T follicular helper cell (primary cell): ENCODE results near the gene NXN.
"Not testable (repeated sequence)": the region's sequence is repeated elsewhere in the genome, so short reads cannot be mapped to it uniquely, and the experiment has no call there.

Source experiments
- DNase-seq: peaks from one replicate; pipeline ENCODE4 v3.0.0-alpha.2; 2020; ENCODE audit warnings: low read depth

The NXN gene

DNA sequence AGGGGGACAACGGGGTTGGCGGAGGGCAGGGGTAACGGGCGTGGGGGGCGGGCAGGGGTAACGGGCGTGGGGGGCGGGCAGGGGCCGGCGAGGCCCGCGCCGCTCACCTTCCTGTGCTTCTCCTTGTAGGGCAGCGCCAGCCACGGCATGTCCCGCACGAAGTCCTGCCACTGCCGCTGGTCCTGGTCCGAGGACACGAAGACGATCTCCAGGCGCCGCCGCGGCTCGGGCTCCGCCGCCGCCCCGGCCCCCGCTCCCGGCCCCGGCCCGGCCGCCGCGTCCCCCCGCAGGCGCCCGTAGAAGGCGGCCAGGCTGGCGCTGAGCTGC is 401 bp downstream of the NXN start:
- no peak for DNase-seq

DNA sequence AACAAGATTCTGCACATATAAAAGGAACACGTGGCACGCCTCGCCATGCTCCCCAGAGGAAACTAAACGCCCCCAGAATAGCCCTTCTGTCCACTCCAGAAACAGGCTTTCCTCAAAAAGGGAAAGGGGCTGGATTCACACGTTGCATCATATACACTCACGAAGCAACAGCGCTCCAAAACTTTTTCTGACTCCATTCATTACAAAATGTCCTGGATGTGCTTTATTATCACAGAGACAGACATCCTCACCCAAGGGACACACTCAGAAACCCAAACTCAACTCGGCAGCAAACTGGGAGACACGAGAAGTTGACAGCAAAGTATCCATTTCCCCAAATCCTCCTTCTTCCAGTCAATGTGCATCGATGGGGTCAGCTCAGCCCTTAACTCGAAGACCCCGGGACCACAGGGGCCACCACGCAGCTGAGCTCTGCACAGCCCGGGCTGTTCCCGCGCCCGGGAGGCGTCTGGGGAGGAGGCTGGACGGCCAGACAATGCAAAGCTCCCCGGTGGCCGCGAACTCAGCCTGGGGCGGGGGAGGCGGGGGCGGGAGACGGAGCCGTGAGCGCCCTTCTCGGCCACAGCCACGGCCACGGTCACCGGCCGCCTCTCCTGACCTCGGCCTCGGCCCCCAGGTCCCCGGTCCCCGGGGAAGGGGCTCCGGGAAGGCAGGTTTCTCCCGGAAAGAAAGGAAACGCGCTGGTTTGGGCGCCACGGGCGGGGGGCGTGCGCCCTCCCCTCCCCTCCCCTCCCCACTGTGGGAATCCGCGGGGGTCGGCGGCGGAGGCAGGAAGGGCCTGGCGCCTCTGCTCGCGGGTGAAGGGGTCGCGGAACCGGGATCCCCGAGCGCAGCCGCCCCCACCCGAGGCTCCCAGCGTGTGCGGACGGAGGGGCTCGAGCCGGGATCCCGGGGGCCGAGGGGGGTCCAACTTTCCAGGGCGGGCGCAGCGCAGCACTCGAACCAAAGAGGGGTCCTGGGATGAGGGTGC is 1.2 kb downstream of the NXN start:
- no peak for DNase-seq

DNA sequence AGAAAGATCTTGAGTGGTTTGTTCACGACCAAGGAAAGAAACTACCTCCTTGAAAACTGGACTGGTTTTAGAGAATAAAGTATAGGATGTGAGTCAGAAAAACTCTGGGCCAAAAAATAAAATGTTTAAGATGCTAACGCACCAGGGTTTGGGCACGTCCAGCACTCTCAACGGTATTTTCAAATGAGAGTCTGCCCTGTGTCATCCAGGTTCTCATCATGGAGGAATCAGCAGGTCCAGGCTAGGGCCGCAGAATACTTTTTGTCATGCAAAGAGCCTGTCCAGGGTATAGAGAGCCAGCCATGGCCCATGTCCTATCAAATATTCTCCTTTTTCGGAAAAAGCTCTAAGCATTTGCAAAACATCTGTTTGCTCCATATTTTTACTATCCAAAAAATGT is 2.4 kb downstream of the NXN start:
- no peak for DNase-seq

DNA sequence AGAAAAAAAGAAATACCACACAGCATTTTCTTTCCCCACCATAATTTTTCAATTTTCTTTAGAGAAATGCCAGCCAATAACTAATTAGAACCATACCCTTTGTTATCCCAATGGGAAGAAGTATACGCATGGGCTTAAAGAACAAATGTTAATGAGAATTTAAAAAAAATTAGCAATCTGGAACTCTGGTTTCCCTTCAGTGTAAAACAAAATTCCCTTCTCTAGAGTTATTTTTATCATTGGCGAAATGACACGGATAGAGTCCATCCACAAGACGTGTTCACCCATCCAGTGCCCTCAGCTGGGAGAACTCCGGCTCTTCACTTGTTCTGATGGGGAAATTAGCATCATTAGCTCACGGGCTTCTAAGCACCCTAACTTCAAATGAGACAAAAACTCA is 3.3 kb downstream of the NXN start:
- no peak for DNase-seq

DNA sequence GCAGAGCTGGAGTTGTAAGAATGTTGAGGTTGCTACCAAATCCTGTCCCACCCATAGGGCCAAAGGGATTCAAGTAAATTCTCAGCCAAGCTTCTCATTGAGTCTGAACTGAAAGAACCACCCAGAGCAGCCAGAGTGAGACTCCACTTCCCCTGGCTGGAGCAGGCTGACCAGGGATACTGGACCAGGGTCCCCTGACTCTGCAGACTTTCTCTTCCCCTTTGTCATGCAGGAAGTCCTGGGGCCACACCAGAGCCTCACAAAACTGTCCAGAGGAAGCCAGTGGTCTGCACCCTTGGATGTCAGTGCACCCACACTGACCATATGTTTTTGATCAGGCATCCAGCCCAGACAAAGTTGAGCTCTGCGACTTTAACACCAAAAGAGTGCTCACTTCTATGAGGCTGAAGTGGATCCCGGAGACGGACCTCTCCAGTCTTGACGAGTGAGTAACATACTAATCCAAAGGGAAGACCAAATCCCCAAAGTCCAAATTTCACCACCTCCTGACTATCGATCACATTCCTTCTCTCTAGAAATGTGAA is 4.1 kb downstream of the NXN start:
- DNase-seq: no peak

DNA sequence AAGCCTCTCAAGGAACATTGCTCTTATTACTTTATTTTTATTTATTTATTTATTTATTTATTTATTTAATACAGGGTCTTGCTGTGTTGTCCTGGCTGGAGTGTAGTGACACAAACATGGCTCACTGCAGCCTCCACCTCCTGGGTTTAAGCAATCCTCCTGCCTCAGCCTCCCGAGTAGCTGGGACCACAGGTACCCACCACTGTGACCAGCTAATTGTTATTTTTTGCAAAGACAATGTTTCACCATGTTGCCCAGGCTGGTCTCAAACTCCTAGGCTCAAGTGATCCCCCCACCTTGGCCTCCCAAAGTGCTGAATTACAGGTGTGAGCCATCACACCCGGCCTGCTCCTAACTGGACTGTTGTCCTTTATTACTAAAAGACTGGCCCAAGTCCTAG is 4.8 kb downstream of the NXN start:
- not testable (repeated sequence) for DNase-seq

DNA sequence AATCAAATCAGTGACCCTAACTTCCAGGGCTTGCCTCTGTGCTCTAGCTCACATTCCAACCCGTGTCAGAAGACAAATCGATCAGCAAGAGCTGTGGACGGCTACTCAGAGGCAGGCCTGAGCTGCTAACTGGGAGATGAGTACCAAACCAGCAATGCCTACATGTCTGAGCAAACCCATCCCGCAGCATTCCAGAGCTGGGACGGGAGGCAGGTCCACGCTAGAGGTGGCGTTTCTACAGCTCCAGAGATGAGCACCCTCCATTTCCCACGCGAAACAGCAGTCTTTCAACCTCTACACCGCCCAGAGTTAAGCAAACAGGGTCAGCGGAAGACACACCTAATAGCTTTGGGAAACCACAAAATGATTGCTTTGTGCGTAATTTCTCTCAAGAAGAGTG is 6.5 kb downstream of the NXN start:
- DNase-seq: no peak

DNA sequence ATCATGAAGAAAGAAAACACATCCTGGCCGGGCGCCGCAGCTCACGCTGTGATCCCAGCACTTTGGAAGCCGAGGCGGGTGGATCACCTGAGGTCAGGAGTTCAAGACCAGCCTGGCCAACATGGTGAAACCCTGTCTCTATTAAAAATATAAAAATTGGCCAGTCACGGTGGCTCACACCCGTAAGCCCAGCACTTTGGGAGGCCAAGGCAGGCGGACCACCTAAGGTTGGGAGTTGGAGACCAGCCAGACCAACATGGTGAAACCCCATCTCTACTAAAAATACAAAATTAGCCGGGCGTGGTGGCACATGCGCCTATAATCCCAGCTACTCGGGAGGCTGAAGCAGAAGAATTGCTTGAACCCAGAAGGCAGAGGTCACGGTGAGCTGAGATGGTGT is 7.7 kb downstream of the NXN start:
- DNase-seq: not testable (repeated sequence)

DNA sequence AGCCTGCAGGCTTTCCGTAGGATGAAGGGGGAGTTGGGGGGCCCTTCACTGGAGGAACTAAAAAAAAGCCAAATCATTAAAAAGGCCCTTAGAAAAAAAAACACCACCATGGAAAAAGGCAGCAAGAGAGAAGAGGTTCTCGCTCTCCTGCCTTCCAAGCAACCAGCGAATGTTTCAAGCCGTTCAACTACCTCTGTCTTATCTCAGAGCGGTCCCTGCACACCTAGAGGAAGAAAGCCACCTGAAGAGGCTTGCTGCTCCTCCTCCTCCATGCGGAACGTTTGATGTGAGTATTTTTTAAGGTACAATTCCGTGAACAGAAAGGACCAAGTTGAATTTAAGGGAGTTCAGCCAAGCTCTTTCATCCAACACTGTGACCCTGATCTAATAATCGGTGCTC is 9.2 kb downstream of the NXN start:
- no peak for DNase-seq

DNA sequence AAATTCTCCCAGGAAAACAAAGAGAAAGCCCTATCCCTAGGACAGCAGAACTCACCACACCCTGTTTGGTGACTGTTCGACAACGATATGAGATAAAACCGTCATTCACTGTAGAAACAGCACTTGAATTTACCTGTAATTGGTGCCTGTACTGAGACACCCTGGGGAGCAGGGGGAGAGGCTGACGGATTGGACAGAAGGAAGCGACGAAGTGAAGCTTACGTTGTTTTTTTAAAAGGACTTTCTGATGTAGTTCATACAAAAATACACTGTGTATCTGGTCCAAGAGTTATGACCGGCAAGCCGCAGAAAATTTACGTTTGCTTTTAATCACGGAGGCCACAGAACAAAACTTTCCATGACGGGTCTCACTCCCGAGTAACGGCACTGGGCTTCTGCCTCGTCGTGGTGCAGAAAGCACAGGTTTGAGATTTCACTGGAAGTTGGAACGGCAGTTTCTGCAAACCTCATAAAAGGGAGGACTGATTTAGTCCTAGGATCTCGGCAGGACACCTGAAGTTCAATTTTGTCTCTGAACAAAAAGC is 9.7 kb downstream of the NXN start:
- DNase-seq: no peak

DNA sequence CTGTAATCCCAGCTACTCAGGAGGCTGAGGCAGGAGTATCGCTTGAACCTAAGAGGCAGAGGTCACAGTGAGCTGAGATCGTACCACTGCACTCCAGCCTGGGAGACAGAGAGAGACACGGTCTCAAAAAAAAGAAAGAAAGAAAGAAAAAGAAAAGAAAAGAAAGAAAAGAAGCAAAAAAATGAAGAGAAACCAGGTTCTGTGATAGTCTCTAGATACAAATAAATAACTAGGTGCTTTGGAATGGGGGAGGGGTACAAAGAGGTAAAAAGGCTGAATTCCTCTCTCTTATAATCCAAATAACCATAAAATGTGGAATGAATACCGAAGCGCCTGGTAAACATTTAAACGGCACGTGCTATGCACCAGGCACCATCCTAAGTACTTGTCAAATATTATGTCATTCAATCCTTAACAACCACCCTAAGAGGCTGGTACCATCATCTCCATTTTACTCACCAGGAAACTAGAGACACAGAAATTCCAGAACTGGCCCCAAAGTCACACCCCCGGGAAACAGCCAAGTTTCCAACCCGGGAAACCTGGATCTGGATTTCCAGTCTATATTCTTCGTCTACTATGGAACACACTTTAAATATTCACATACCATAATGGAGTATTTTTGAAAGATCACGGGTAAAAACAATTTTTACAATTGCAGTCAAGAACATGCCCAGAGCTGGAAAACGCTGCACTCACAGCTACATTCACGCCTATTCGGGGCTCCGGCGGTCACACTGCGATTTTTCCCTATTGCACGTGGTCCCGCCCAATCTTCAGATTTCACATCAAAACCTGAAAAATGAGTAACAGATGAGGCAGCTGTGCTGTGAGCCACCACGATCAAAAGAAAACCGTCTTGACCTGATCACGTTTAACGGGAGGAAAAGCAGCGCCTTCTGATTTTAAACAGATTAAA is 10.5 kb downstream of the NXN start:
- DNase-seq: no peak

DNA sequence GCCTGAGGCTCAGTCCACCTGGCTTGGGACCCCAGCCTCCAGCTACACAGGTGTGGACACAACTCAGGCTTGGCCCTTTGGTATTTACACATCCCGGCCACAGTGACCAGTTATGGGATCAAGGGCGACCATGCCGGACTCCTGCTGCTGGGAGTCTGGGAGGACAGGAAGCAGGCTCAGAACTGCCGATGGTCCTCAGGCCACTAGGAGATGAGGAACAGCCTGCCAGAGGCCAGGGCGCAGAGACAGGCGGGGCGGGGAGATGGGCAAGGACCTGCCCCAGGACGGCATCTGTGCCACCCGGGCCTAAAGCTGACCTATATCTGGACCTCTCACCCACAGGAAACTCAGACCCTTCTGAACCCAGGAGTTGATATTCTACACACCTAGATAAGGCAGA is 12.5 kb downstream of the NXN start:
- no peak for DNase-seq

DNA sequence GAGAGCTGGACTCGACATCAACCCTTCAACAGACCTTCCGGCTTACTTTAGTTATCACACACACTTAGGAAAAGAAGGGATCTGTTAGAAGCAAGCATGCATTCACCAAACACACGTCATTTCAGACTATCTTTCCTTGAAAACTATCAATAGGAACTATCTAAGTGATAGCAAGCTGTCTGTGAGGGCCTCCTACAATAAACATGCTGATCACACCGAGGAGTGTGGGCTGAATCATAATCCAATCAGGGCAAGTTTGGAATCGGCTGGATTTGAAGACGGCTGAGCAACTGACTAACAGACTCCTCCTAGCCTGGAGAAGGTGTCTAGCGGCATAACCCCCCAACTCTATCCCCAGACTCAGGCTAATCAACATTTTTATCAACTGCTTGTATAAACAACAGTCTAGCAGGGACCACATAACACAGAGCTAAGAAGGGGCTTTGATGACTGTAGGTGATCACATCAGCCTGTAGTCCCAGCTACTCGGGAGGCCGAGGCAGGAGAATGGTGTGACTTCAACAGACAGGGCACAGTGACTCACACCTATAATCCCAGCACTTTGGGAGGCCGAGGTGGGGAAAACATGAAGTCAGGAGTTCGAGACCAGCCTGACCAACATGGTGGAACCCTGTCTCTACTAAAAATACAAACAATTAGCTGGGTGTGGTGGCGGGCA is 14.1 kb downstream of the NXN start:
- DNase-seq: no peak

DNA sequence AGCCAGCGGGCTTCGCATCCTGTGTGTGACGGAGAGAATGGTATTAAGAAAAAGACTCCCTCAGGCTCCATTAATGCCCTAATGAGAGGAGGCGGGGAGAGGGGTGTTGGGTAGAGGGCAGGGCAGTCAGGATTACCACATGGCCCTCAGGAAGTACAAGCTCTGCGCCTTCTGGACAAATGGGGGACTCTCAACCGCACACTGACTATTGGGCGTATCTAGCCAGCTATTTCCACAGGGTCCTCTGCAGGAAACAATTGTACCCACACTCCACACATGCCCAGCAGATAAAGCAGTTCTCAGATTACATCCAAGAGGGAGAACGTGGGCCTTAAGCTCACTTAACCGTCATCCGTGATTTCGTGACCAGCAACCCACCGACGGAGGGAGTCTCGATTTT is 14.7 kb downstream of the NXN start:
- DNase-seq: no peak

DNA sequence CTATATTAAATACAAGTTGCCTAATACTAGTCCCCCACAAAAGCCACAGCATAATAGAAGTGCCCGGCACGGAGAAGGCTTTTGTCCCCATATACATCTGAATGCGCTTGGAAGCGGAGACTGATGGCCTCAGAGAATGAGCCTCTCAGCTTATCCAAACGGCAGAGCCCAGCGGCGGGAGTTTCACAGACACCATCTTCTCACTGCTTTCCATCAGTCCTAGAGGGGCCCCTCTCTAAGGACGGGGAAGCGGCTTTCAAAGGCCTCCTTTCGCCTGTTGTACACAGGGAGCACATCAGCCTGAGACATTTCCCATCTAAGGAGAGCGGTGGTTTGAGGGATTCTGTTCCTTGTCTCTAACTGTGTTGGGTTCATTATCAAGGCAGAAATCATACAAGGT is 16.9 kb downstream of the NXN start:
- DNase-seq: no peak

DNA sequence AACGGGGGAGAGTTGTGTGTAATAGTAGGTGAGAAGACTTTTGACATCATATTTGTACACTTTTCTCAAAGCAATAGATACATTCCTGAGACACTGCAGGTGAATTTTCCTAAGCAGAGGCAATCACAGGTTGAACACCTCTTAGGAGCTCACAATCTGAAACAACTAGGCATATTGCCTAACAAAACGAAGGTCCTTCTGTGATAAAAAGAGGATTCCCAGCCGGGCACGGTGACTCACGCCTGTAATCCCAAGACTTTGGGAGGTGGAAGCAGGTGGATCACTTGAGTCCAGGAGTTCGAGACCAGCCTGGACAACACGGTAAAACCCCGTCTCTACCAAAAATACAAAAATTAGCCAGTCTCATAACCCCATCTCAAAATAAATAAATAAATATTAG is 17.4 kb downstream of the NXN start:
- DNase-seq: no peak

DNA sequence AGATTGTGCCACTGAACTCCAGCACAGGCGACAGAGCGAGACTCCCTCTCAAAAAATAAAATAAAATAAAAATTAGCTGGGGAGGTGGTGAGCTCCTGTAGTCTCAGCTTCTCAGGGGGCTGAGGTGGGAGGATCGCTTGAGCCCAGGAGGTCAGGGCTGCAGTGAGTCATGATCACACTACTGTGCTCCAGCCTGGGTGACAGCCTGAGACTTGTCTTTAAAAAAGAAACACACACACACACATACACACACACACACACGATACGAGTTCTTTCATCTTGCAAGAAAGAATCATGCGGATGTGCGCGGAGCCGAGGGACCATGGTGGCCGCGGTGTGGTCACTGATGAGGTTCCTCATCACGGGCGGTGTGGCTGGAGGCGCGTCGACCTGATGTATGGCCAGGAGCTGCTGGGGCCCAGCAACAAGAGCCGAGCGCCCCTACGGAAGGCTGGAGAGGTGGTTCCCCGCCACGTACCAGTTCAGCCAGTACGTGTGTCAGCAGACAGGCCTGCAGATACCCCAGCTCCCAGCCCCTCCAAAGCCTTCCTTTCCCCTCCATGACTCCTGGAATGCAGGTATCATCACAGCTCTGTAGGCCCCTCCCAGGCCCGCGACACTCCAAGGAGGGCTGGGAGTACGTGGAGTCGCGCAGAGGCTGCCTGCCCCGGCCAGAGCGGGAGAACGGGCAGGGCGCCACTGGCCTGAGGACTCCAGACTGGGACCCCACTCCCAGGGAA is 20.7 kb downstream of the NXN start:
- DNase-seq: no peak

DNA sequence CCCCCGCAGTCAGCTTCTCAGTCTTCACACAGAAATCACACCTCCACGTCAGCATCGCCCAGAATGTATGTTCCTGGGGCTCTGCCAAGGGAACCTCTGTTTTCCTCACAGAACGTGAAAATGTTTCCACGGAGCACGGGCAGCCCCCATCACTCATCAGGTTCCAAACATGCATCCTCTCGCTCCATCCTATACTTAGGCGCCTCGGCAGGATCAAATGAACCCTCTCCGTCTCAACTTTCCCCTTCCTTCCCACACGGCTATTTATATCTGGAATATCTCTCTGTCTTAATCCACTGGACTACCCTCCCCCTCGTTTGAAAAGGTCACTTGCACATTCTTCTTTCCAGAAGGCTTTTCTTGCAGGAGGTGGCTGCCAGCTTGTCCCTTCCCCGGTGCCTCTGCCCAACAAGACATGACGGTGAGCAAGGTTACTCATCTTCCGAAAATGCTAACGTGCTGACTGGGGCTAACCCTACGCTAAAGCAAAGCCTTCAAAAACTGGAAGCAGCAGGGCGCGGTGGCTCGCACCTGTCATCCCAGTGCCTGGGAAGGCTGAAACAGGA is 21.6 kb downstream of the NXN start:
- DNase-seq: no peak

DNA sequence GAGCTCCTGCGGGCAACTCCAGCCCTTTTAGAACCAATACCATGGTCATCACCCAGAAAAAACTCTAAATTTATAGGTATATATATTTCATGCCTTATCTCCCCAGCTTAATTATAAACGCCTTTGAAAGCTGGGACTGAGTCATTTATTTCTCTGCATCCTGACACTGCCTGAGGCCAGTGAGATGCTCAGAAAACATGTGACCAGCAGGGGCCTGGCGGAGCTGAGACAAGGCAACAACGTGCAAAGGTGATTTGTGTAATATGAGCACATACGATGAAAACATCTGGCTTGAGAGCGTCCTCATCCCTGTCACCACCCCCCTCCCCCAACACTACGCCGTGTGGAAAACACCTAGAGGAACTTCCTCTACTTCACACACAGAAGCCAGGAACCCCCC is 22.7 kb downstream of the NXN start:
- no peak for DNase-seq

DNA sequence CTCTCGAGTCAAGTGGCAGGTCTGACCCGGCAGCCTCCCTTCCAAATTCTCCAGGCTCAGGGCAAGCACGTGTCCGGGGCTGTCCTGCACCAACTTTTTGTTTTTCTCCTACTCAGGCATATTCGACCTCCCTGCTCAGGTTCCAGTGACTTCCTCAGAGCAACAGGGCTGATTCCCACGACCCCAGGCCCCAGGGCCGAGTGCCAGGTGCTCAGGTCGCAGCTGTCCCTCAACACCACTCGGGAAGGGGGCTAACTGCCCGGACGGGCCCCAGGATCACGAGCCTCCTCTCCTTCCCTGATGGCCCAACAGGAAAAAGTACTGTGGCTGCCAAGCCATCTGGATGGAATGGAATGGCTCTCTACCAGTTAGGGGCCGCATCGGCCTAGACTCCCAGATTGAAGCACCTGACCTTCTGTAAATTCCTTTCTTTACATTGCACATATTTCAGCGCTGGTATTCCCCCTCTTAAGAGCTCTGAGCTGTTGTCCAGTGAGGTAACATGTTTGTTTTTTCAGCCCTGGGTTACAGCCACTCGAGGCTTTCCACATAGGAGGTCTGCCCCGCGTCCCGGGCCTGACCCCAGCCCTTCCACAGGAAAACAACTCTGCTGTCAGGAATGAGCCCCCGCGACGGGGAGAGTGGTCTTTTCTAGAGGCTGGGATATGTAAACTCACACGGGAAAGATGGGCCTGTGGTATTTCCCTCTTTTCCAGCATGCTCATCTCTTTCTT is 25.0 kb downstream of the NXN start:
- no peak for DNase-seq
